ENCODE results near the gene PSMD1.

DNA sequence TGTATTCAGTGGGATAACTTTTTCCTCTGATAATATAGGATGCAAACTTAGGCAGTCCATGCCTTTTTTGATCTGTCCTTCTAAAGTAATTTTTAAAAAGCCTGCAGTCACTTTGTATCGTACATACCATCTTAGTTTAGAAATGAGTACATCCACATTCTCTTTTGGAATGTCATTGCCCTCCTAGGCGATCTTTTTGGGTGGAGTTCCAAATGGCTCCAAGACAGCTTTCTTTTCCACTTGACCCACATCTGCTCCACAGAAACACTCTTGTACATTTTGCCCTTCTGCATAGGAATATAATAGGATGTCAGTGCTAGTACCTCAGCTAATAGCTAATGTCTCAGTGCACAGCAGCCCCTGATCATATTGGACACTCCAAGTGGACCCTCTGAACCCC is 90.0 kb downstream of the PSMD1 start:
- TF ChIP-seq, protein P1, sequence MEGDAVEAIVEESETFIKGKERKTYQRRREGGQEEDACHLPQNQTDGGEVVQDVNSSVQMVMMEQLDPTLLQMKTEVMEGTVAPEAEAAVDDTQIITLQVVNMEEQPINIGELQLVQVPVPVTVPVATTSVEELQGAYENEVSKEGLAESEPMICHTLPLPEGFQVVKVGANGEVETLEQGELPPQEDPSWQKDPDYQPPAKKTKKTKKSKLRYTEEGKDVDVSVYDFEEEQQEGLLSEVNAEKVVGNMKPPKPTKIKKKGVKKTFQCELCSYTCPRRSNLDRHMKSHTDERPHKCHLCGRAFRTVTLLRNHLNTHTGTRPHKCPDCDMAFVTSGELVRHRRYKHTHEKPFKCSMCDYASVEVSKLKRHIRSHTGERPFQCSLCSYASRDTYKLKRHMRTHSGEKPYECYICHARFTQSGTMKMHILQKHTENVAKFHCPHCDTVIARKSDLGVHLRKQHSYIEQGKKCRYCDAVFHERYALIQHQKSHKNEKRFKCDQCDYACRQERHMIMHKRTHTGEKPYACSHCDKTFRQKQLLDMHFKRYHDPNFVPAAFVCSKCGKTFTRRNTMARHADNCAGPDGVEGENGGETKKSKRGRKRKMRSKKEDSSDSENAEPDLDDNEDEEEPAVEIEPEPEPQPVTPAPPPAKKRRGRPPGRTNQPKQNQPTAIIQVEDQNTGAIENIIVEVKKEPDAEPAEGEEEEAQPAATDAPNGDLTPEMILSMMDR (tag by site-specific recombination; IDR thresholded peaks at IDR 0.05) = no peak
- no peak for TF ChIP-seq ZNF292 (tag by site-specific recombination; IDR thresholded peaks at IDR 0.05; ENCODE audit: borderline replicate concordance, low read depth)
- no peak for TF ChIP-seq ZNF776 (tag by site-specific recombination; IDR thresholded peaks at IDR 0.05; ENCODE audit: borderline replicate concordance)
- no peak for TF ChIP-seq ZNF677 (tag by site-specific recombination; IDR thresholded peaks at IDR 0.05)
- TF ChIP-seq KLF9 (tag by site-specific recombination; IDR thresholded peaks at IDR 0.05; ENCODE audit: low read depth) = no peak
- TF ChIP-seq, protein P2, sequence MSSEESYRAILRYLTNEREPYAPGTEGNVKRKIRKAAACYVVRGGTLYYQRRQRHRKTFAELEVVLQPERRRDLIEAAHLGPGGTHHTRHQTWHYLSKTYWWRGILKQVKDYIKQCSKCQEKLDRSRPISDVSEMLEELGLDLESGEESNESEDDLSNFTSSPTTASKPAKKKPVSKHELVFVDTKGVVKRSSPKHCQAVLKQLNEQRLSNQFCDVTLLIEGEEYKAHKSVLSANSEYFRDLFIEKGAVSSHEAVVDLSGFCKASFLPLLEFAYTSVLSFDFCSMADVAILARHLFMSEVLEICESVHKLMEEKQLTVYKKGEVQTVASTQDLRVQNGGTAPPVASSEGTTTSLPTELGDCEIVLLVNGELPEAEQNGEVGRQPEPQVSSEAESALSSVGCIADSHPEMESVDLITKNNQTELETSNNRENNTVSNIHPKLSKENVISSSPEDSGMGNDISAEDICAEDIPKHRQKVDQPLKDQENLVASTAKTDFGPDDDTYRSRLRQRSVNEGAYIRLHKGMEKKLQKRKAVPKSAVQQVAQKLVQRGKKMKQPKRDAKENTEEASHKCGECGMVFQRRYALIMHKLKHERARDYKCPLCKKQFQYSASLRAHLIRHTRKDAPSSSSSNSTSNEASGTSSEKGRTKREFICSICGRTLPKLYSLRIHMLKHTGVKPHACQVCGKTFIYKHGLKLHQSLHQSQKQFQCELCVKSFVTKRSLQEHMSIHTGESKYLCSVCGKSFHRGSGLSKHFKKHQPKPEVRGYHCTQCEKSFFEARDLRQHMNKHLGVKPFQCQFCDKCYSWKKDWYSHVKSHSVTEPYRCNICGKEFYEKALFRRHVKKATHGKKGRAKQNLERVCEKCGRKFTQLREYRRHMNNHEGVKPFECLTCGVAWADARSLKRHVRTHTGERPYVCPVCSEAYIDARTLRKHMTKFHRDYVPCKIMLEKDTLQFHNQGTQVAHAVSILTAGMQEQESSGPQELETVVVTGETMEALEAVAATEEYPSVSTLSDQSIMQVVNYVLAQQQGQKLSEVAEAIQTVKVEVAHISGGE (tag by site-specific recombination; conservative IDR thresholded peaks at IDR 0.05; ENCODE audit: low read depth) = no peak
